SK-N-SH (cell line): Measurements from ENCODE around the gene SNX5. TPM values are rescaled to one million over a fixed set of nuclear protein-coding genes. Genes with fewer than 3 reads are reported as not detected.

Experiments used
- CTCF ChIA-PET: fragments of 300-600, 350-600 bp; formaldehyde crosslinking; extraction: SDS; loops from one replicate; lab custom pipeline; 2021; lab: Yijun Ruan, JAX
- POLR2A ChIA-PET: fragments of 350-600 bp; sonication (Branson Sonifier 250); formaldehyde crosslinking; extraction: SDS; loops from one replicate; lab custom pipeline; 2020; ENCODE audit warnings: antibody characterized with exemption, inconsistent platforms; lab: Yijun Ruan, JAX
- DNase-seq: peaks from one replicate; pipeline ENCODE4 v3.0.0; 2012
- H2AFZ ChIP-seq: fragments of 200-600 bp; sonication (generic); 2 replicates; pipeline ENCODE4 v1.8.1; 2016; ENCODE audit warnings: antibody characterized with exemption, mild to moderate bottlenecking, low read depth
- H3F3A ChIP-seq: fragments of 200-600 bp; sonication (generic); replicated peaks from 2 replicates; pipeline ENCODE3; 2016; ENCODE audit warnings: antibody characterized with exemption, mild to moderate bottlenecking; ENCODE audit not compliant: insufficient read depth
- H3K27ac ChIP-seq, 2 experiments: fragments of 200-500 bp in 1 of 2; fragments of 200-600 bp in 1 of 2; sonication (Bioruptor generic) in 1 of 2; sonication (generic), shearing (Covaris generic) in 1 of 2; 2 replicates each; pipeline versions ENCODE4 v1.5.1 to v1.6.1; 2014 to 2016; ENCODE audit warnings: low read depth in 2 of 2, inconsistent platforms in 1 of 2, low read length in 1 of 2, mild to moderate bottlenecking in 1 of 2, mixed read lengths in 1 of 2
- H3K27me3 ChIP-seq: fragments of 200-600 bp; sonication (generic), shearing (Covaris generic); 2 replicates; pipeline ENCODE4 v1.6.1; 2016; ENCODE audit warnings: mixed run types; ENCODE audit not compliant: insufficient read depth
- H3K36me3 ChIP-seq, 2 experiments: fragments of 200-500 bp in 1 of 2; fragments of 200-600 bp in 1 of 2; sonication (Bioruptor generic) in 1 of 2; sonication (generic) in 1 of 2; replicated peaks in 1 of 2; 2 replicates each; pipeline versions ENCODE3 to v1.5.1; 2014 to 2016; ENCODE audit warnings: low read length in 1 of 2, mild to moderate bottlenecking in 1 of 2; ENCODE audit not compliant: insufficient read depth in 2 of 2, control insufficient read depth in 1 of 2
- H3K4me1 ChIP-seq, 2 experiments: fragments of 200-500 bp in 1 of 2; fragments of 200-600 bp in 1 of 2; sonication (Bioruptor generic) in 1 of 2; sonication (generic), shearing (Covaris generic) in 1 of 2; 2 replicates each; pipeline versions ENCODE4 v1.5.1 to v1.6.1; 2014 to 2016; ENCODE audit warnings: low read depth in 1 of 2, low read length in 1 of 2, mixed run types in 1 of 2; ENCODE audit not compliant: insufficient read depth in 2 of 2, control insufficient read depth in 1 of 2
- H3K4me2 ChIP-seq: fragments of 200-600 bp; sonication (generic), shearing (Covaris generic); 2 replicates; pipeline ENCODE4 v1.6.1; 2017; ENCODE audit warnings: mixed run types
- H3K4me3 ChIP-seq, 2 experiments: fragments of 200-500 bp in 1 of 2; fragments of 200-600 bp in 1 of 2; sonication (Bioruptor generic) in 1 of 2; sonication (generic), shearing (Covaris generic) in 1 of 2; 2 replicates each; pipeline versions ENCODE4 v1.5.1 to v1.8.1; 2014 to 2016; ENCODE audit warnings: low read depth in 2 of 2, inconsistent platforms in 1 of 2, low read length in 1 of 2, mild to moderate bottlenecking in 1 of 2, mixed read lengths in 1 of 2, moderate library complexity in 1 of 2
- H3K79me2 ChIP-seq: fragments of 200-600 bp; sonication (generic); 2 replicates; pipeline ENCODE4 v1.8.1; 2017; ENCODE audit warnings: mild to moderate bottlenecking; ENCODE audit not compliant: insufficient read depth
- H3K9ac ChIP-seq: fragments of 200-600 bp; sonication (generic); 2 replicates; pipeline ENCODE4 v1.6.1; 2017; ENCODE audit warnings: mixed run types
- H3K9me2 ChIP-seq: fragments of 200-600 bp; sonication (generic); 2 replicates; pipeline ENCODE4 v1.6.1; 2017; ENCODE audit warnings: mixed run types
- H3K9me3 ChIP-seq: fragments of 200-600 bp; sonication (generic); 2 replicates; pipeline ENCODE4 v1.6.1; 2017; ENCODE audit warnings: mixed run types, mild to moderate bottlenecking, moderate library complexity
- H4K20me1 ChIP-seq: fragments of 200-600 bp; sonication (generic); 2 replicates; pipeline ENCODE4 v1.6.1; 2017; ENCODE audit warnings: mild to moderate bottlenecking, mixed run types; ENCODE audit not compliant: insufficient read depth
- CHD2 ChIP-seq: fragments of 150-350 bp; IDR thresholded peaks from 2 replicates; pipeline ENCODE4 v1.6.1; 2018; ENCODE audit warnings: low read length; ENCODE audit not compliant: partially characterized antibody
- EP300 ChIP-seq, 2 experiments: IDR thresholded peaks; 2 replicates each; pipeline versions ENCODE4 v1.4.0 to v1.6.1; 2012; ENCODE audit warnings: borderline replicate concordance in 1 of 2, low read depth in 1 of 2, low read length in 1 of 2
- EZH2phosphoT487 ChIP-seq: fragments of 200-600 bp; sonication (generic); IDR thresholded peaks from 2 replicates; pipeline ENCODE4 v1.6.1; 2017; ENCODE audit warnings: low read depth, mixed run types, mild to moderate bottlenecking, antibody characterized with exemption, moderate library complexity, borderline replicate concordance
- FOSL2 ChIP-seq: IDR thresholded peaks from 2 replicates; pipeline ENCODE4 v1.4.0; 2012; ENCODE audit warnings: low read depth, mild to moderate bottlenecking, moderate library complexity, borderline replicate concordance
- FOXJ3 ChIP-seq: sonication (generic); formaldehyde crosslinking; IDR thresholded peaks from 2 replicates; pipeline ENCODE4 v1.5.1; 2020; ENCODE audit warnings: mild to moderate bottlenecking, missing genetic modification reagents
- FOXM1 ChIP-seq: IDR thresholded peaks from 2 replicates; pipeline ENCODE4 v1.4.0; 2012; ENCODE audit warnings: low read depth, mild to moderate bottlenecking
- NFIC ChIP-seq: IDR thresholded peaks from 2 replicates; pipeline ENCODE4 v1.4.0; 2012; ENCODE audit warnings: borderline replicate concordance
- NRF1 ChIP-seq: IDR thresholded peaks from 2 replicates; pipeline ENCODE4 v1.6.1; 2012; ENCODE audit warnings: low read depth, mild to moderate bottlenecking, low read length
- RCOR1 ChIP-seq: fragments of 150-350 bp; IDR thresholded peaks from 2 replicates; pipeline ENCODE4 v1.6.1; 2017; ENCODE audit warnings: antibody characterized with exemption, low read length
- RFX5 ChIP-seq: IDR thresholded peaks from 2 replicates; pipeline ENCODE4 v1.6.1; 2012; ENCODE audit warnings: mild to moderate bottlenecking, improper control_type of control experiment, low read length
- RXRA ChIP-seq: IDR thresholded peaks from 2 replicates; pipeline ENCODE4 v1.4.0; 2012; ENCODE audit warnings: low read depth, mild to moderate bottlenecking, borderline replicate concordance
- SIN3A ChIP-seq: IDR thresholded peaks from 2 replicates; pipeline ENCODE4 v1.6.1; 2012; ENCODE audit warnings: low read depth, mild to moderate bottlenecking, low read length, moderate library complexity, borderline replicate concordance
- TEAD4 ChIP-seq: IDR thresholded peaks from 2 replicates; pipeline ENCODE4 v1.4.0; 2012; ENCODE audit warnings: mild to moderate bottlenecking, borderline replicate concordance; ENCODE audit not compliant: insufficient read depth
- YY1 ChIP-seq: IDR thresholded peaks from 2 replicates; pipeline ENCODE4 v1.4.0; 2012; ENCODE audit warnings: low read depth, mild to moderate bottlenecking
- WGBS: methylation state at CpG from one replicate; pipeline ENCODE4 v1.1.6; 2017; ENCODE audit warnings: low lambda C conversion rate; 5-methylcytosine and 5-hydroxymethylcytosine counted together
- polyA plus RNA-seq, 3 experiments: library from polyadenylated mRNA; depleted of rRNA; stranded (reverse); fragments of >200 nt; gene quantifications; 2 replicates each; pipeline ENCODE4 v1.2.3, GENCODE V29; 2012
- TF ChIP-seq, protein P1 (sequence below): IDR thresholded peaks from 2 replicates; pipeline ENCODE4 v1.4.0; 2012; ENCODE audit warnings: low read depth, borderline replicate concordance
- TF ChIP-seq, protein P2 (sequence below): IDR thresholded peaks from 2 replicates; pipeline ENCODE4 v1.4.0; 2012; ENCODE audit warnings: low read depth
- TF ChIP-seq, protein P3 (sequence below): fragments of 200-600 bp; sonication (generic); IDR thresholded peaks from 2 replicates; pipeline ENCODE4 v1.6.1; 2017; ENCODE audit warnings: antibody characterized with exemption, mild to moderate bottlenecking, moderate library complexity
- TF ChIP-seq, protein P4 (sequence below): fragments of 150-350 bp; IDR thresholded peaks from 2 replicates; pipeline ENCODE4 v1.6.1; 2016; ENCODE audit warnings: mild to moderate bottlenecking, low read depth, low read length

SNX5 gene
- polyA plus RNA-seq, 1 of the 3 experiments (the other 2 are of a cell fraction): 76.2 TPM

DNA sequence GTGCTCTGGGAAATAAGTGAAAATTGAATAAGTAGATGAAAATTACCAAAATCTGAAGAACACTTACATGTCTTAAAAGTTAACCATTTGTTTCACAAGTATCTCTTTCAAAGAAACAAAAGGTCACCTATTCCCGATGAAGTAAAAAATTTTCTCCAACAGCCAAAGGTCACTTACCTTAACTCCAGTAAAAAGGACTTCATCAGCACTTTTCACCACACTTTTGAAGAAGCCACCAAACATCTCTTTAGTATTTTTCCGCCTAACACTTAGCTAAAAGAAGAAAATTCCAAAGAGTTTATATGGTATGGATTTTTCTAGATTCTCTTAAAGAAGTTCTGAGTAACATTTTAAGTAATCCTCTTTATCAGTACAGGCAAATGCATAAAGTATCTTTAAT lies 17.3 kb downstream of the SNX5 start (continued):
- TF ChIP-seq YY1 (no peak), CHD2 (no peak), NFIC (no peak), NRF1 (no peak)

DNA sequence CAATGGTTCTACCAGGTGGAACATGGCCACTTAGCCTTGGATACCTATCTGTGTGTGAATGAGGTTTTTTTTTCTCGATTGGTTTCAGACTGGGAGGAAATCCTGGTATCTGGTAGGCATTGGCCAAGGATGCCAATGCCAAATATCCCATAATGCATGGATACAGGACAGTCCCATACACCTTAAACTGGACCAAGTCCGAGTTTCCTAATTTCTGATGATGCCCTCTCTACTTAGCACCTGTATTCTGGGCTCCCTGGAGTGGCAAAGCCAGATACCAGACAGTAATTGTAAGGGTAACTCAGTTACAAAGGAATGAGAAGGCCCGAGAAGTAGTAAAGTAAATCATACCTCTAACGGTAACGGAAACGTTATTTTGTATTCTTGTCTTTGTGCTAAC lies 17.9 kb downstream of the SNX5 start:
- H3K4me2 ChIP-seq: no peak overlapping the region
- no peak overlapping the region for H3K9ac ChIP-seq
- peaks cover 5% of the 10 kb centered on the region; the same call in 1 of the 2 replicates for H4K20me1 ChIP-seq
- peaks cover 90 to 91% of the 10 kb centered on the region in 2 experiments for H3K36me3 ChIP-seq
- ChIA-PET CTCF (interaction anchor here (1.3 kb wide), 1 partner anchor 12 kb away, joined by 4 read pairs; no protein-coding TSS in a partner anchor), POLR2A (no interaction called here)
- peaks cover 13% of the 10 kb centered on the region for H3F3A ChIP-seq
- TF ChIP-seq EZH2phosphoT487 (no peak), RXRA (no peak), RCOR1 (no peak), FOXM1 (no peak), FOSL2 (no peak), FOXJ3 (CRISPR knock-in tag) (no peak)
- TF ChIP-seq, protein P1, sequence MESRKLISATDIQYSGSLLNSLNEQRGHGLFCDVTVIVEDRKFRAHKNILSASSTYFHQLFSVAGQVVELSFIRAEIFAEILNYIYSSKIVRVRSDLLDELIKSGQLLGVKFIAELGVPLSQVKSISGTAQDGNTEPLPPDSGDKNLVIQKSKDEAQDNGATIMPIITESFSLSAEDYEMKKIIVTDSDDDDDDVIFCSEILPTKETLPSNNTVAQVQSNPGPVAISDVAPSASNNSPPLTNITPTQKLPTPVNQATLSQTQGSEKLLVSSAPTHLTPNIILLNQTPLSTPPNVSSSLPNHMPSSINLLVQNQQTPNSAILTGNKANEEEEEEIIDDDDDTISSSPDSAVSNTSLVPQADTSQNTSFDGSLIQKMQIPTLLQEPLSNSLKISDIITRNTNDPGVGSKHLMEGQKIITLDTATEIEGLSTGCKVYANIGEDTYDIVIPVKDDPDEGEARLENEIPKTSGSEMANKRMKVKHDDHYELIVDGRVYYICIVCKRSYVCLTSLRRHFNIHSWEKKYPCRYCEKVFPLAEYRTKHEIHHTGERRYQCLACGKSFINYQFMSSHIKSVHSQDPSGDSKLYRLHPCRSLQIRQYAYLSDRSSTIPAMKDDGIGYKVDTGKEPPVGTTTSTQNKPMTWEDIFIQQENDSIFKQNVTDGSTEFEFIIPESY: no peak
- no peaks in the 10 kb centered on the region for H3K4me1 ChIP-seq
- H2AFZ ChIP-seq: no peak overlapping the region
- no peak overlapping the region for H3K27ac ChIP-seq
- no peaks in the 10 kb centered on the region for H3K9me3 ChIP-seq
- no peak for DNase-seq
- no peak overlapping the region for H3K4me3 ChIP-seq
- WGBS: 87% methylated on average over 6 of the region's 6 CpGs
- peaks cover 66% of the 10 kb centered on the region for H3K79me2 ChIP-seq
- no peaks in the 10 kb centered on the region for H3K27me3 ChIP-seq
- H3K9me2 ChIP-seq: no peaks in the 10 kb centered on the region

DNA sequence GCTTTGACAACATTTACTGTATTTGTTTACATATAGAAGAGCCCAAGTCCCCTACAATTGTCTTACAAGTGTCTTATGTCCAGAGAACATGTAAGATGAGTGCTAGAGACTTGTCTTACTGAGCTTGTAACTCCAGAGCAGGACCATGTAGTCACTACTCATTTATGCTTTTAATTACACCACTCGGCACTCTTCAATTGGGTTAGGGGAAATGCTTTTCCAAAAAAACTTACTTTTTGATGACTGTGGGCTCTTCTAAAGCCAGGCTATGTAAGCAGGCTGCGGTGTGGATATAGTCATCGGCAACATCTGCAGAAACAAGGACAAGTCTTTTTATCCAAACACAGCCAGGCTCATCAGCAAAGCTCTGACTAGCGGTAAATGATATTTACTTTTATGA lies 18.7 kb downstream of the SNX5 start:
- Histone ChIP-seq H3K4me2 (no peak overlapping the region), H3K36me3 (peaks cover 90 to 91% of the 10 kb centered on the region in 2 experiments), H3K79me2 (peaks cover 58% of the 10 kb centered on the region), H3K9me2 (no peaks in the 10 kb centered on the region), H3F3A (peaks cover 13% of the 10 kb centered on the region), H2AFZ (no peak overlapping the region), H3K27me3 (no peaks in the 10 kb centered on the region), H3K9me3 (no peaks in the 10 kb centered on the region), H3K4me1 (no peaks in the 10 kb centered on the region), H4K20me1 (no peaks in the 10 kb centered on the region; the same call in 1 of the 2 replicates), H3K9ac (no peak overlapping the region), H3K27ac (no peak overlapping the region), H3K4me3 (no peak overlapping the region)
- CTCF ChIA-PET: interaction anchor here (3.0 kb wide), 1 partner anchor 11 kb away, joined by 14 read pairs; no protein-coding TSS in a partner anchor
- no peak for DNase-seq
- POLR2A ChIA-PET: no interaction called here
- WGBS: 97% methylated on average over 4 of the region's 4 CpGs
- TF ChIP-seq RCOR1 (no peak), YY1 (no peak), TEAD4 (no peak), SIN3A (no peak), RFX5 (no peak), FOXM1 (no peak), EP300 (IDR thresholded peaks at IDR 0.05; ENCODE audit: borderline replicate concordance in 1 of 2, low read depth in 1 of 2, low read length in 1 of 2) (no peak)
- TF ChIP-seq, protein P2, sequence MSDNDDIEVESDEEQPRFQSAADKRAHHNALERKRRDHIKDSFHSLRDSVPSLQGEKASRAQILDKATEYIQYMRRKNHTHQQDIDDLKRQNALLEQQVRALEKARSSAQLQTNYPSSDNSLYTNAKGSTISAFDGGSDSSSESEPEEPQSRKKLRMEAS: no peak
- TF ChIP-seq, protein P1: no peak
- TF ChIP-seq, protein P3, sequence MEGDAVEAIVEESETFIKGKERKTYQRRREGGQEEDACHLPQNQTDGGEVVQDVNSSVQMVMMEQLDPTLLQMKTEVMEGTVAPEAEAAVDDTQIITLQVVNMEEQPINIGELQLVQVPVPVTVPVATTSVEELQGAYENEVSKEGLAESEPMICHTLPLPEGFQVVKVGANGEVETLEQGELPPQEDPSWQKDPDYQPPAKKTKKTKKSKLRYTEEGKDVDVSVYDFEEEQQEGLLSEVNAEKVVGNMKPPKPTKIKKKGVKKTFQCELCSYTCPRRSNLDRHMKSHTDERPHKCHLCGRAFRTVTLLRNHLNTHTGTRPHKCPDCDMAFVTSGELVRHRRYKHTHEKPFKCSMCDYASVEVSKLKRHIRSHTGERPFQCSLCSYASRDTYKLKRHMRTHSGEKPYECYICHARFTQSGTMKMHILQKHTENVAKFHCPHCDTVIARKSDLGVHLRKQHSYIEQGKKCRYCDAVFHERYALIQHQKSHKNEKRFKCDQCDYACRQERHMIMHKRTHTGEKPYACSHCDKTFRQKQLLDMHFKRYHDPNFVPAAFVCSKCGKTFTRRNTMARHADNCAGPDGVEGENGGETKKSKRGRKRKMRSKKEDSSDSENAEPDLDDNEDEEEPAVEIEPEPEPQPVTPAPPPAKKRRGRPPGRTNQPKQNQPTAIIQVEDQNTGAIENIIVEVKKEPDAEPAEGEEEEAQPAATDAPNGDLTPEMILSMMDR: no peak
- TF ChIP-seq, protein P4, sequence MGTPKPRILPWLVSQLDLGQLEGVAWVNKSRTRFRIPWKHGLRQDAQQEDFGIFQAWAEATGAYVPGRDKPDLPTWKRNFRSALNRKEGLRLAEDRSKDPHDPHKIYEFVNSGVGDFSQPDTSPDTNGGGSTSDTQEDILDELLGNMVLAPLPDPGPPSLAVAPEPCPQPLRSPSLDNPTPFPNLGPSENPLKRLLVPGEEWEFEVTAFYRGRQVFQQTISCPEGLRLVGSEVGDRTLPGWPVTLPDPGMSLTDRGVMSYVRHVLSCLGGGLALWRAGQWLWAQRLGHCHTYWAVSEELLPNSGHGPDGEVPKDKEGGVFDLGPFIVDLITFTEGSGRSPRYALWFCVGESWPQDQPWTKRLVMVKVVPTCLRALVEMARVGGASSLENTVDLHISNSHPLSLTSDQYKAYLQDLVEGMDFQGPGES: no peak
